ENCODE measurements around the gene CRYBG1. TPM values are rescaled to one million over a fixed set of nuclear protein-coding genes. Genes with fewer than 3 reads are reported as not detected.

The CRYBG1 gene
- total RNA-seq, 4 donors from 2014 or later: 102 to 127 (median 125) TPM

GRCh38 chr6:106431972-106432371 lies 71.5 kb downstream of the CRYBG1 start:
- no peak for TF ChIP-seq CTCF (IDR thresholded peaks at IDR 0.05)
- TF ChIP-seq POLR2A (IDR thresholded peaks at IDR 0.05): no peak
- no peak overlapping the region for H3K4me3 ChIP-seq (ENCODE audit: low read depth, poor library complexity, severe bottlenecking)
- 81% methylated on average over 3 of the region's 3 CpGs for WGBS, 2 donors
- no peak for DNase-seq (ENCODE audit: low spot score in 2 of 2)
- intact Hi-C loops (cut with DNase I; ENCODE audit: low total_unique reads): no loop called here

DNA sequence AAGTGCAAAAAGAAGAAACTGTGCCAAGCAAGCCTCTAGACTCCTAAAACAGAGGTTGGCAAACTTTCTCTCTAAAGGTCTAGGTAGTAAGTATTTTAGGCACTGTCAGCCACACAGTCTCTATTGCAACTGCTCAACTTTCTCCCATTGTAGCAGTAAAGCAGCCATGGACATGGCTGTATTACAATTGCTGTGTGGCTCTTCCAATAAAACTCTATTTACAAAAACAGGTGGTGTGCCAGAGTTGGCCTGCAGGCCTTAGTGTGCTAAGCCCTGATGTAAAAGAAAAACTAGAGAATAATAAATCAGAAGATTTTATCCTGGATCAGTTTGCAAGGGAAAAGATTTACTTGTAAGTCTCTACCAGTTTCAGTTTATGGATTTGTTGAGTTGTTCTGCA lies 74.0 kb downstream of the CRYBG1 start:
- DNase-seq (ENCODE audit: low spot score in 2 of 2): no peak
- no peak overlapping the region for H3K4me3 ChIP-seq (ENCODE audit: low read depth, poor library complexity, severe bottlenecking)
- no peak for TF ChIP-seq POLR2A (IDR thresholded peaks at IDR 0.05)
- no peak for TF ChIP-seq CTCF (IDR thresholded peaks at IDR 0.05)
- intact Hi-C loops (cut with DNase I; ENCODE audit: low total_unique reads): no loop called here

- WGBS, 2 donors: 79 to 82% methylated on average over 2 of the region's 2 CpGs
- no peak for DNase-seq (ENCODE audit: low spot score in 2 of 2)
- H3K4me3 ChIP-seq (ENCODE audit: low read depth, poor library complexity, severe bottlenecking): no peak overlapping the region
- TF ChIP-seq POLR2A (IDR thresholded peaks at IDR 0.05) (no peak), CTCF (IDR thresholded peaks at IDR 0.05) (no peak)
- intact Hi-C loops (cut with DNase I; ENCODE audit: low total_unique reads): no loop called here
Measured at GRCh38 chr6:106439459-106439858, 78.9 kb downstream of the CRYBG1 start.

DNA sequence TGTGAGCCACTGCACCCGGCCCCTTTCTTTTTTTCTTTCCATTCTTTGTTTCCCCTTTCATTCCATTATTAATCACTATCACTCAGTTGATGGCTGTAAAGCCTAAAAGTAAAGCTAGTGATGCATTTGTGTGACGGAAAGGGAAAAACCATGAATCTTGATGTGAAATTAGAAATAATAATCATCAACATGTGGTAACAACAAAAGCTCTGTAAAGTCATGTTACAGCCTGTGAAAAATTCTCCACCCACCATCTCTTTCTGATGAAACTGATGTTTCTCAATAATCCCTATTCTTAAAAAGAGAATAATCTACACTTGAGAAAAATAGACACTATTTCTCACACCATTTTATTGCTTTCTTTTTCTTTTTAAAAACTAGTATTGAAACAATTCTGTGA lies 80.0 kb downstream of the CRYBG1 start:
- TF ChIP-seq CTCF (IDR thresholded peaks at IDR 0.05) (no peak), POLR2A (IDR thresholded peaks at IDR 0.05) (no peak)
- 43 to 56% methylated on average over 2 of the region's 2 CpGs for WGBS, 2 donors
- intact Hi-C loops (cut with DNase I; ENCODE audit: low total_unique reads): no loop called here
- H3K4me3 ChIP-seq (ENCODE audit: low read depth, poor library complexity, severe bottlenecking): no peak overlapping the region
- DNase-seq (ENCODE audit: low spot score in 2 of 2): no peak

DNA sequence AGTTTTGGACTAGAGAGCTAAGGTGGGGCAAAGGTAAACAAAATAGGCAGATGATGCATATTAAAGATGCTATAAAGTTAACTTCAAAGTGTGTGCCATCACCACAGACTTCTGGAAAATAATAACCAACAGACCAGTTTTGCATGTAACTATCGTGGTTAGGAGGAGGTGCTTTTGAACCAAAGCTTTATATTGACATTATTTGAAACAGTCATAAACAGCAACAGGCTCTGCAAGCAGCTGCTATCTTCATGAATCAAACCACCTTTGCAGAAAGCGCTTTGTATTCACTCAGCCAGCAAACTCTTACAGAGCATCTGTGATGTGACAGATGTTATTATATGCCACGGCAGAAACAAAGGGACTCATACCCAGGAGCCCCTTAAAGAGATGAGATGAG lies 81.9 kb downstream of the CRYBG1 start:
- WGBS, 2 donors: 36 to 46% methylated on average over 3 of the region's 3 CpGs
- H3K4me3 ChIP-seq (ENCODE audit: low read depth, poor library complexity, severe bottlenecking): no peak overlapping the region
- TF ChIP-seq POLR2A (IDR thresholded peaks at IDR 0.05): no peak
- TF ChIP-seq CTCF (IDR thresholded peaks at IDR 0.05): no peak
- no peak for DNase-seq (ENCODE audit: low spot score in 2 of 2)
- intact Hi-C loops (cut with DNase I; ENCODE audit: low total_unique reads): no loop called here

GRCh38 chr6:106444777-106445507 lies 84.4 kb downstream of the CRYBG1 start:
- TF ChIP-seq CTCF (IDR thresholded peaks at IDR 0.05) (peak in 1 of 3 donors; percentile 33), POLR2A (IDR thresholded peaks at IDR 0.05) (no peak)
- intact Hi-C loops (cut with DNase I; ENCODE audit: low total_unique reads): loop anchor here (5.0 kb wide), 2 partner anchors 117 to 532 kb away; no protein-coding TSS in a partner anchor
- peak in 1 of 2 donors; percentile 22 for DNase-seq (ENCODE audit: low spot score in 2 of 2)
- 20 to 40% methylated on average over 4 of the region's 4 CpGs for WGBS, 2 donors
- H3K4me3 ChIP-seq (ENCODE audit: low read depth, poor library complexity, severe bottlenecking): no peak overlapping the region

All from lower leg skin (tissue), 4 donors.